ENCODE measurements around the gene RNASE13.
"Not testable (repeated sequence)": the region's sequence is repeated elsewhere in the genome, so short reads cannot be mapped to it uniquely, and the experiment has no call there.

The RNASE13 gene

GRCh38 chr14:20989471-20989786, 45.2 kb downstream of the RNASE13 start:
- no peak for TF ChIP-seq POLR2A (IDR thresholded peaks at IDR 0.05; ENCODE audit: low read depth, low read length)
- DNase-seq (ENCODE audit: insufficient read length, low spot score) (peak; percentile 54), FAIRE-seq (no peak)

GRCh38 chr14:20988717-20989470, 45.7 kb downstream of the RNASE13 start:
- no peak for TF ChIP-seq POLR2A (IDR thresholded peaks at IDR 0.05; ENCODE audit: low read depth, low read length)
- FAIRE-seq = no peak

GRCh38 chr14:20986811-20987210, 47.8 kb downstream of the RNASE13 start:
- FAIRE-seq (peak; percentile 88), DNase-seq (ENCODE audit: insufficient read length, low spot score) (peak; percentile 57)
- no peak for TF ChIP-seq POLR2A (IDR thresholded peaks at IDR 0.05; ENCODE audit: low read depth, low read length)

More at GRCh38 chr14:20988717-20989470, 45.7 kb downstream of the RNASE13 start:
- no peak for DNase-seq (ENCODE audit: insufficient read length, low spot score)

GRCh38 chr14:20985650-20986049, 49.0 kb downstream of the RNASE13 start:
- DNase-seq (ENCODE audit: insufficient read length, low spot score); FAIRE-seq: not testable (repeated sequence)

All from H54 (cell line).